HG03342 (cell line): ENCODE results near the gene CXCL6.

Experiments
- ATAC-seq: cut with Tn5 transposase; IDR thresholded peaks from one replicate; pipeline ENCODE4 v1.9.1; 2021; ENCODE audit warnings: mild to moderate bottlenecking, moderate library complexity; ENCODE audit not compliant: unreplicated experiment

Gene CXCL6

DNA sequence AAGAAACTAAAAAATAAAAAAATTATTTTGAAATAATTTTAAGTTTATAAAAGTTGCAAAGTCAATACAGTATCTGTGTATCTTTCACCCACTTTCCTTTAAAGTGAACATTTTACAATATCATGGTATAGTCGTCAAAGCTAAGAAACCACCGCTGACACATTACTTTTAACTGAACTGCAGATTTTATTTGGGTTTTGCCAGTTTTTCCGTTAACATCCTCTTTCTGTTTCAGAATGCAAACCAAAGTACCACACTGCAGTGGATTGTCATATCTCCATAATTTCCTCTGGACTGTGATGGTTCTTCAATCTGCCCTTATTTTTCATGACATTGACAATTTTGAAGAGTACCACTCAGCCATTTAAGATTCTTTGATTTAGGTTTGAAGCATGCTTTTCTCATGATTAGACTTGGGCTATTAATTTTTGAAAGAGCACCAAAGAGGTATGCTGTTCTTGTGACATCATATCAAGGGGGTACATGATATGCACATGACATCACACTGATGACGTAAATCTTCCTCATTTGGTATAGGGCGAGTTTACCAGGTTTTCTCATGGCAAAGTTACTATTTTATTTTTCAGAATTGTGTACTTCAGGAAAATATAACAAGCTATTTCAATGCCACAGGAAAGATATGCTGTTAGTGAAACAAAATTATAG is 29.1 kb downstream of the CXCL6 start:
- no peak for ATAC-seq

DNA sequence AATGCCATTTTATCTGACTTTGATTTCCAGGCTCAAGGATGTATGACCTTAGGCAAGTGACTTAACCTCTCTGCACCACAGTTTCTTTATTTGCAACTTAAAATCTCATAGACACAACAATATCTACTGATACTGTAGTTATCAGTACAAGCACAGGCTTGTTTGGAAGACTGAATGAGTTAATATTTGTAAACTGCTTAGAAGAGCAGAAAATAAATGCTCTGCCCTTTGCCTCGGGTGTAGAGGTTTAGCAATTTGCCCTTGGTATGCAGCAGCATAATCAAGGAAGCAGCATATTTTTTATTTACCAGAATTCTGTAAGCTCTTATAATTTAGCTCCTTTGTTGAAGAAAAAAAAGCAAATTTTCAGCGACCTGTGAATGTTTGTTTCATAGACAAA is 29.8 kb downstream of the CXCL6 start:
- no peak for ATAC-seq

DNA sequence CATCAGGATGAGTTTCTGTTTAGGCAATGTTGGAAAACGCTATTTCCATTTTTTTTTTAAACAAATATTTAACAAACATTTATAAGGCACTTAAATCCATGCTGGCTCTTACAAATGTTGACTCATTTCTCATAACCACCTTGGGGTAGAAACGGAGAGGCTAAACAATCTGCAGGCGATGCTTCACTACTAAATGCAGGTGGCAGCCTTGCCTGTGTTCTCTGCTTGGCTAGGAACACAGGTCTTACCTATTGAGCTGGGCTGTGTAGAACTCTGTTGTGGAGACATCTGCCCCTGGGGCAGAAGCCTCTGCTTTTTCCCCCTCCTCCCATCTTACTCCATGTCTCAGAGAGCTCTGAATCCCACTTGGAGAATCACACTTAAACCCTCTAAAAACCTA is 31.3 kb downstream of the CXCL6 start:
- ATAC-seq = no peak

DNA sequence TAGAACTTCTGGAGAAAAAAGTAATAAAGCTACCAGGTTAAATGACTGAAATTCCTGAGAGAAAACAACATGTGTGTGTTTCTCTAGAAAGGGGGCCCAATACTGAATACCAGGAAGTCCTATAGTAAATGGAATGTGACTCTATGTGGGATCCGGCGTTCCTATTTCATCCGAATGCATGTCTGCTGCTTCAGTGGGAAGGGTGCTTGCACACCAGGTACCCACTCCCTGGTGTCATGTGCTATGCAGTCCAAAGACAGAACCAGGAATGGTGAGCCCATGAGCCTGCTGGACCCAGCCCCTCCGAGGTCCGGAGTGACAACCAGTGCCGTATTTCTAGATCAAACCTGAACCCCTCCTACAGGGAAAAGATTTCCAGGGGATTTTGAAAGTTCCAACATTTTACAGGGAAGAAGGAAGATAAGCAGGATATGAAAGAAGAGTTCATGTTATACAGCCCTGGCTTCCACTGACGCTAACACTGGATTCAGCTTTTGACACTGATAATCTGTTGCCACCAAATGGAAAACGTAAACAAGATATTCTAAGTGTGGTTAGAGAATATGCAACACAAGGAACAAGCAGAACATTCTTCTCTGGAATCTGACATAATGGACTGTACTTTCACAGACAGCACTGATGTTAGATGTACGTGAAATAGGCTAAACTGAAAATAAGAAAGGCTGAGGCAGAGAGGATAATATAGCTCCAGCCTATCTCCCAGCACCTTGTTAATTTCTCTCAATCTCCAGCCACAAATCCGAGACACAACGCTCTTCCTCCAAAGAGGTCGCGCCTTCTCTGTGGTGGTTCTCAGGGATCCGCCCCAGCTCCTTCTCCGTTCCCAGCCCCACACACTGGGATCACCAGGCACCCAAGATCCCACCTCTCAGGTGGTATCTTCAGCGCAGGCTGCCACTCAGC is 32.0 kb downstream of the CXCL6 start:
- ATAC-seq = no peak

DNA sequence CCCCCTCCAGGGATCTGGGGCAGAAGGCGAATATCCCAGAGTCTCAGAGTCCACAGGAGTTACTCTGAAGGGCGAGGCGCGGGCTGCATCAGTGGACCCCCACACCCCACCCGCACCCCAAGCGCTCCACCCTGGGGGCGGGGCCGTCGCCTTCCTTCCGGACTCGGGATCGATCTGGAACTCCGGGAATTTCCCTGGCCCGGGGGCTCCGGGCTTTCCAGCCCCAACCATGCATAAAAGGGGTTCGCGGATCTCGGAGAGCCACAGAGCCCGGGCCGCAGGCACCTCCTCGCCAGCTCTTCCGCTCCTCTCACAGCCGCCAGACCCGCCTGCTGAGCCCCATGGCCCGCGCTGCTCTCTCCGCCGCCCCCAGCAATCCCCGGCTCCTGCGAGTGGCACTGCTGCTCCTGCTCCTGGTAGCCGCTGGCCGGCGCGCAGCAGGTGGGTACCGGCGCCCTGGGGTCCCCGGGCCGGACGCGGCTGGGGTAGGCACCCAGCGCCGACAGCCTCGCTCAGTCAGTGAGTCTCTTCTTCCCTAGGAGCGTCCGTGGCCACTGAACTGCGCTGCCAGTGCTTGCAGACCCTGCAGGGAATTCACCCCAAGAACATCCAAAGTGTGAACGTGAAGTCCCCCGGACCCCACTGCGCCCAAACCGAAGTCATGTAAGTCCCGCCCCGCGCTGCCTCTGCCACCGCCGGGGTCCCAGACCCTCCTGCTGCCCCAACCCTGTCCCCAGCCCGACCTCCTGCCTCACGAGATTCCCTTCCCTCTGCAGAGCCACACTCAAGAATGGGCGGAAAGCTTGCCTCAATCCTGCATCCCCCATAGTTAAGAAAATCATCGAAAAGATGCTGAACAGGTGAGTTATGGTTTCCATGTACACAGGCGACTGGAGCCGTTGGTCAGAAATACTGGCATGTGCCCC is 32.9 kb downstream of the CXCL6 start, which contains the start of gene CXCL1:
Gene CXCL1 (plus strand): TSS at position 264 of the 926 bp plus-strand sequence. CDS start 78 bp downstream, at position 342.
- ATAC-seq = no peak

DNA sequence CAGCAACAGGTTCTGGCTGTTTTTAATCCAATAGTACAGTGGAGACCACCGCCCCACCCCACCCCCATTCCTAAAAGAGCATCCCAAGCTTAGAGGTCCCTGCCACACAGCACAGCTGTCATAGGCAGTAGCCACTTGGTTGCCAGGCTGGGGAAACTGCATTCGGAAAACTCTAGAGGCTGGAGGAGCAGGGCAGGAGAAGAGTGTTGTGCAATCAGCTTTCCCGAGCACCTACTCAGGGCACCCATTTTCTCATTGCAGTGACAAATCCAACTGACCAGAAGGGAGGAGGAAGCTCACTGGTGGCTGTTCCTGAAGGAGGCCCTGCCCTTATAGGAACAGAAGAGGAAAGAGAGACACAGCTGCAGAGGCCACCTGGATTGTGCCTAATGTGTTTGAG is 33.8 kb downstream of the CXCL6 start:
- no peak for ATAC-seq

DNA sequence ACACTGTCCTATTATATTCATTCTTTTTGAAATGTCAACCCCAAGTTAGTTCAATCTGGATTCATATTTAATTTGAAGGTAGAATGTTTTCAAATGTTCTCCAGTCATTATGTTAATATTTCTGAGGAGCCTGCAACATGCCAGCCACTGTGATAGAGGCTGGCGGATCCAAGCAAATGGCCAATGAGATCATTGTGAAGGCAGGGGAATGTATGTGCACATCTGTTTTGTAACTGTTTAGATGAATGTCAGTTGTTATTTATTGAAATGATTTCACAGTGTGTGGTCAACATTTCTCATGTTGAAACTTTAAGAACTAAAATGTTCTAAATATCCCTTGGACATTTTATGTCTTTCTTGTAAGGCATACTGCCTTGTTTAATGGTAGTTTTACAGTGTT is 34.3 kb downstream of the CXCL6 start:
- no peak for ATAC-seq

DNA sequence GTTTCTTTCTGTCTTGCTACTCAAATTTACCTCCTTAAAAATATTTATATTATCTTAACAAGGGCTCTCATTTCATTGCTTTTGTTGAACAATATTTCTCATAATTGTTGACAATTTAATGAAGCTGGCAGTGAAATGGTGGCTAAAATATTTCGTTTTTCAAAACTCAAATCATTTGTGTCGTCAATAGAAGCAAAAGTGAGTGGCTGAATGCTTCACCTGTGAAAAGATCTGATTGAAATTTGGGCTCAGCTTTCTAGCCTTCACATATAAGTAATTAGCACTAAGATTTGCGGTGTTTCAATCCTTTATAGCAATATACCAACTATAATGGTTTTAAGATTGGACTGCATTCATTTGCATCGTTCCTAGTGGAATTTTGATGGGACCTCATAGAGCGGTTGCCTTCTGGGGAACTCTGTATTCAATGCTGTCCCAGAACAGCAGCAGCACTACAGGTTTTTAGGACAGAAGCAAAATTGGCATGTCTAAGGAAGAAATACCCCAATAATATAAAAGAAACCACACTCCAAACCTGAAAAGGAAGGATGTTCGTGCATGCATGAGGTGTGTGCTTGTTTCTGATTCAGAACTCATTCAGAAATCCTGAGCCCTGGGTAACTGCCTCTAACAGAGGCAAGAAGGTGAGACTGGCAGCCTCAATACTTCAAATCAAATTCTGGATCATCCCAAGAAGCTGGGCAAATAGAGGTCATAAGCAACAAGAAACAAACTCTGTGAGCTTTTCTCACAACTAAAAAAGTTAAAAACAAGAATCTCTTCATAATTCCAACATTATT is 35.2 kb downstream of the CXCL6 start:
- no peak for ATAC-seq

DNA sequence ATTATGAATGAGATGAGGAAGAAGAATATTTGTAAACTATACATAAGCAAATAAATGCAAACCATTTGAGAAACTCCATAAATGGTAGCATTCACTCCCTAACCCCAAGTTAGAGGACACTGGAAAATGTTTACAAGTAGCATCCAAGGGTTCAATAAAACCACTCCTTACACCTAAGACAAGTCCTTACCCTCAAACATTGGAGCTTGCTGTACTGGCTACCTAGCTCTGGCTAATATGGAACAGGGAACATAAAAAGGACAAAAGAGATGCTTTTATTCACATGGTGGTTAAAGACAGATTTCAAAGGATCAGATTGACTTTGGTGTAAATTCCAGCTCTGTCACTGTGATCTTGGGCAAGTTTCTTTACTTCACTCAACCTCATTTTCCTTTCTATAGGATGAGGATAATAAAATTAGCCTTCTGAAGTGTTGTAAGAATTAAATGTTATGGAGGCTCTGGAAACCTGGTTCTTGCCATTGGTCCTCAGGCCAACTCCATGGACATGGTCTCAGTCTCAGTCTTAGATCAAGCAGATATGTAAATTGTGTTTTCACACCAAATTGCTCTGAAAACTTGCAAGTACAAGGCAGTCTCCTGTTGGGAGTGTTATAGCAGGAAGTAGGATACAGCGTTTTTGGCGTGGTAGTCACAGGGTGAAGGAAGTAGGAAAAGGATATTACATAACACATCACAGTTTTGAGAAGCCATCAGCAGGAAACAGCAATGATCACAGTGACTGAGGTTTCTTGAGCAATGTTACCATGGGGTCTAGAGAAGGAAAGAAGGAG is 36.0 kb downstream of the CXCL6 start:
- no peak for ATAC-seq

DNA sequence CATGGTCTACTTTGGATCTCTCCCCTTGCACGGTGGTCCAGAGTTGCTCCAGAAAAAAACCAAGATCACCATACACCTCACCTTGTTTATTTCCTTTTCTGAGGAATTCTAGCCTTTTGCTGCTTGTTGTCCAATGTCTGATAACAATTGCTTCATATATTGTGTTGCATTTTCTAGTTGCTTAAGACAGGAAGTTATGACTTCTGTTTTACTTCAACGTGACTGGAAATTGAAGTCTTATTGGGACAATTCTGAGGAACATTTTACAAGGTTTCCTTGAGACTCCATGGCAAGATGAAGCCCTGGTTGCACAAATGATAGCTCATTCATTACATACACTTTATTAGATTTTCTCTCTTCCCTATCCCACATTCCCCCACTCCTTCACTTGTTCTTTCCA is 37.9 kb downstream of the CXCL6 start:
- ATAC-seq = no peak

DNA sequence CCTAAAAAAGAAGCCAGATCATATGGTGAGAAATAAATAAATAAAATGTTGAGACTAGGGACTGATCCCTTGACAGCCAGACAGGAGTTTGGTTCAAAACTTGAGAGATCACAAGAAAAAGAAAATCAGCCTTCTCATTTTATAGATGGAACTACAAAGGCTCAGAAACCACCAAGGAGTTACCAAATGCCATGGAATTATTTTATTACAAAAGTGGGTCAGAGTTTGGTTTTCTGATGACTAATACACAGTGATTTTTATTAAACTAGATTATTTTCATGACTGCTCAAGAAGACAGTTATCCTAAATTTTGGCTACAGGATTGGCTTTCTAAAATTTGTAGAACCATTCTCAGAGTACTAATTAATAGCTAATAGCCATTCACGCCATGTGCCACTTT is 38.9 kb downstream of the CXCL6 start:
- ATAC-seq = no peak

DNA sequence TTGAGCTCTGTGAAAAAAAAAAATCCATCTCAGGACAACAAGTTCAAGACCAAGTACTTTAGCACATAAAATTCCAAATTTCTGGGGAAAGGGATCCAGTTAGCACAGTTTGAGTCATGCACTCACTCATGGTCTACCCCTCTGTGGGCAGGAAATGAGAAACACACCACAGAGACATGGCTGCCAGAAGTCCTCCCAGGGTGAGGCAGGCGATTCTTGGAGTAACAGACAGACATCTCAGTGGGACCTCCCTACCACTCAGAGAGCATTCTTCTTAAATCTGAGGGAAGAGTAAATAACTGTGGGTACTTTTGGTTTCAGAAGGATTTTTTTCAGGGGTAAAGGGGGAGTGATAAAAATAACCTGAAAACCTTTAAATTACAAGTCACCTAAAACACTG is 46.8 kb downstream of the CXCL6 start:
- no peak for ATAC-seq

DNA sequence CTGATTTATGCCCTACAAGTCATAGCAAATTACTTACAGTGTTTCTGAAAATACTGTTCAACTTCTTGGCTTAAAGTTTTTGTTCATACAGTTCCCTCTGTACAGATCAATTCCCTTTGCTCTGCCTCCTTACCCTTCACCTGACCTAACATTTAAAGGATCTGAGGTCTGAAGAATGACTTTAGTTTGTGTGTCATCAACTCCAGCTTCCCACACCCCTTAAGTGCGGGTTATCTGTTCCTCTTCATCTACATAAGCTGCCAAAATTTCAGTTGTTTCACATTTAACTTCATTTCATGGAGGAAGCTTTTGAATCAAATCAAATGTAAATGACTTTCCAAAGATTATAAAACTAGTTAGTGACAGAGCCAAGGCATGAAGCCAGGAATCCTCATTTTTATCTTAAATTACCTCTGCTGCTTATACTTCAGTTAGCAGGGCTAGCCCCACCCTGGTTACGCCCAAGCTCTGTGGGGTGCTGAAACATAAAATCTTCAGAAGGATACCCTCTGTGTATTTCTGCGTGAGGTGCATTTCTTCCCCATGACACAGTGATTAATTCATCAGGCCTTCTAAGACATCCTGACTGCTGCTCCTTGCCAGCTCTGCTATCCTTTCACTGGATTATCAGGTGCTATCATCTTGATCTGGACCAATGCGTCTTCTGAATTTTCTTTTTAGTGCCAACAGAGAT is 49.2 kb downstream of the CXCL6 start:
- no peak for ATAC-seq
